HG02588 (cell line): ENCODE results near the gene IER3.

Experiments
- ATAC-seq: cut with Tn5 transposase; IDR thresholded peaks from one replicate; pipeline ENCODE4 v1.9.1; 2021; ENCODE audit warnings: mild to moderate bottlenecking, moderate library complexity; ENCODE audit not compliant: unreplicated experiment

The IER3 gene

GRCh38 chr6:30749554-30750378 is 5.4 kb upstream of the IER3 start:
- ATAC-seq: no peak

- ATAC-seq: no peak
Observed at GRCh38 chr6:30748851-30749540, 4.6 kb upstream of the IER3 start.

DNA sequence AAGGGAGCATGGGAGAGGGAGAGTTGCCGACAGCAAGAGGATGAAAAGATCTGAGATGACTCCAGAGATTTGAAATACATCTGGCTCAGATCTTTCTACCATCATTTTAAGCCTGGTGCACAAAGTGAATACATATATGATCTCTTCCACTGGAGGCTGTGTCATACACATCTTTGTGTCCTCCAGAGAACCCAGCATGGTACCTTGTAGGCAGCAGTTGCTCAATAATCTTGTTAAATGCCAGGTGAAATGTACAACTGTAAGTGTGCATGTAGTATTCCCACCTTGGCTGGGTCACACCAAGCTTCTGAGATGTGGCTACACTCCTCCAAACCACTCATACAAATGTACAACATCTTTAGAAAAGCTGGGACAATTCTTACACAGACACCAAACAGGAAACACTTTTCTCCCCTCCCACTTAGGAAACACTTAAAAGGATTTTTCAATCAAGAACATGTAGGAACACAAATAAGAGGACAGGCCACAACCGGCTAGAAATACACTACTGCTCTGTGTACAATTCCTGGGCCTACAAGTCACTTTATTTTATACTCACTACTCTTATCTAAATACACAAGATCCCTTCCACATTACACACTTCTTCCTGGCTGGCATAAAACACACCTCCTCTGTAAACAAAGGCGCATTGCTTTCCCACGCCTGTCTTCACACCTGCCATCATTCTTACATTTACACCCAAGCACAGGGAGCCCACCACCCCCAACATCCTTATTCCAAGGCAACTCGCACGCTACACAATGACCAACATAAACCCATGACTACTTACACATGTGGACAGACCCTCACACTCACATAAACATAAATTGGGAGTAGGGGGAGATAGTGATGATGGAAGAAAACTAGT is 3.8 kb upstream of the IER3 start:
- no peak for ATAC-seq

DNA sequence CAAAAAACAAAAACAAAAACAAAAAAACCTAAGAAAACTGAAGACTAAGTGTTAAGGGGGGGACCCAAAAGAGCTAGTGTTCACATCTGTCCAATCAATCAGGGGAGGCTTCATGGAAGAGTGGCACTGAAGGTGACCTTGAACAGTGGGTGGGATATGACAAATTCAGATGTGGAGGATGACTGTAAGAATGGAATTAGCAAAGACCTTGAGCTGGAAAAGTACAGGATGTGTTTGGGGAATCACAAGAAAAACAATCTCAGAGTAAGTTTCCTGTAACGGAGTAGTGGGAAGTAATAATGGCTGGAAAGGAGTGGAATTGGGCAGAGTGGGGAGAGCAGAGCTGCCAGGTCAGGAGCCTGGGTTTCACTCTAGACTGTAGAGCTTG is 2.9 kb upstream of the IER3 start:
- no peak for ATAC-seq

- ATAC-seq: no peak
Observed at GRCh38 chr6:30743099-30744053, 971 bp downstream of the IER3 start.

DNA sequence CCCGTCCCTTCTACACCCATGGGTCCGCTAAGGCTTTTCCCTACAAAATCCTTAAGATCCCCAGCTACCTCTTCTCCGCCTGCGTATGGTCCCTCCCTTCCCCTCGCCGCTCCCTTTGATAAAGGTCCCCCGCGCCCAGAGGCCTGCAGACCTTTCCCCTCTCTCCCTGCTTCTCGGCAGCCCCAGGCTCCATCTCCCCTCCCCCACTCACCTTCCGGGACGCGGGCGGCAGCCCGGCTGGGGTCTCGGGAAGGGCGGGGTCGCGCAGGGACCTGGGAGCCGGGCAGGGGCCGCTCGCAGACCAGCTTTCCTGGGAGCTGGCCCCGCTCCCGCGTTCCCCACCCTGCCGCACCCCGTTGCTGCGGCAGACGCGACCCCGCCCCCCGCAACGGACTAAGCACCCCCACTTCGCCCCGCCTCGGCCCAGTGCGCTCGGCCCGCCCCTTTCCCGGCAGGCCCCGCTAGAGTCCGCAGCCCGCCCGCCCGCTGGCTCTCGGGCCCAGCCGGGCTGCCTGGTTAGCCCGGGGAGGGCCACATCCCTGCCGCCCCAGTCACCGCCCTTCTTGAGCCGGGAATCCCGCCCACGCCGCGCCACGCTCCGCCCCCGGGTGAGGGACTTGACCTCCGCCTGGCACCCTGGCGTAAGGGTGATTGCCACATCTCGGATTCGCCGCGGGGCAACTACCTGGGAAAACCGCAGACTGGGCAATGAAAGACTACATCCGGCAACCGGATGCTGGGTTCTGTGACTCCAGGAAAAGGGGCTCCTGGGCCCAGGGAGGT is 1.8 kb downstream of the IER3 start, which contains the start of gene FLOT1:
TSS of gene FLOT1 (minus strand) at position 372 of the 783 bp plus-strand sequence. CDS start 498 bp downstream, outside the sequence.
- peak; percentile 80 for ATAC-seq

DNA sequence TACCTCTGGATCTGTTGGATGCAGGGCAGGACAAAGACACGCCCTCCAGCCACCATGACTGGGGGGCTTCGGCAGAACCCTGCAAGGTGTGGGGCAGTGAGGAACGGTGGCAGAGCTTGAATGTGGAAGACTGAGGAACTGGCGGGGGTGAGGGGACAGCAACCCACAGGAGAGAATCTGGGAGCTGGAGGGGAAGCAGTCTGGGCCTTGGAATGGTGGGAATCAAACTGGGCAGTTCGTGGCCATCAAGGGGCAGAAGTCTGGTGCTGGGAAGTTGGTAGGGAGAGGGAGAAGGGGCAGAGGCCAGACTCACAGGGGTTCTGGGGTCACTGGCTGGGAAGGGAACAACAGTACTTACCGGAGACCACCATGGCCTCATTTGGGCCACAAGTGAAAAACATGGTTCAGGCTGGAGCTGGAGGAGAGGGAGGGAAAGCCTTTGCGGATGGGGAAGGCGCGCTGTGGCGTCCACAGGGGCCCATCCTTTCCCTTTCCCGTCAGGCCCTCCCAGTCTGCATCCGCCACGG is 2.5 kb downstream of the IER3 start:
- ATAC-seq: no peak

DNA sequence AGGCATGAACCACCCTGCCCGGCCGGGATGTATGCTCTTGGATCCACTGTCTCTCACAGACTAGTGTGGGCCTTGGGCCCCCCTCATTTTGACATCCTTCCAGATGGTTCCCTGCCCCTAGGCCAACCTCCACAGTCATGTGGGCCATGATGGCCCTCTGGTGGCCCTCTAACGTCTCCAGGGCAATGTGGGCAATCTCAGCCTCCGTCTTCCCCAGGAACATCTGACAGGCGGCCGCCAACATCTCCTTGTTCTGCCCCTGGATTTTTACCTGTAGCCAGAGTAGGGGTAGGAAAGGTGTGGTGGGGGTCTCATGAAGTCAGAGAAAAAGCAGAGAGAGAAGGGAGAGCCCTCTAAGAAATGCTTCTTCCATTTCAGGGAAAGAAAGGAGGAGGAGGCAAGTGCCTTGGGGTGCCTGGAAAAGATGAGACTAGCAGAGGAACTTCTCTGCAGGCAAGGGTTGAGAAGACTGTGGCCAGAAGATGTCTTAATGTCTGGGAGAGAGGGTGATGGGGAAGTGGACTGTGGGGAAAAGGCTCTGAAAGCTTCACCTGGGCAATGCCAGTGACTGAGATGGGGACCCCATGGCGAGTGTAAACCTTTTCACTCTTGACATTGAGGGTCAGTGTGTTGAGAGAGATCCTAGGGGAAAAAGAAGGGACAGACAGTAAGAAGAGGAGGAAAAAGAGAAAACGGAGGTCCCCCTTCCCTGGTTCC is 3.1 kb downstream of the IER3 start:
- ATAC-seq: no peak

DNA sequence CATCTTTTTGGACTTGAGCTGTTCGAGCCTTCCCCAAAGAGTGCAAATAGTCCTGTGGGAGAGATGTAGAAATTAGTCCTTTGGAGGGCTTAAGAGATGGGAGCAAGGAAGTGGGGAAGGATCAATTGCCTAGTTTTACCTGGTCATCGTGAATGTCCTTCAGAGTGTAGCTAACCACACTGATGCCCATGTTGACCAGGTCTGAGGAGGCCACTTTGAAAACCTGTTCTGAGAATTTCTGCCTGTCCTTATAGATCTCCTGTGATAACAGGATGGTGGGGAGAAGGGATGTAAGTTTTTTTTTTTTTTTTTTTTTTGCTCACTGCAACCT is 3.8 kb downstream of the IER3 start:
- no peak for ATAC-seq

- no peak for ATAC-seq
Observed at GRCh38 chr6:30738532-30738931, 5.8 kb downstream of the IER3 start.

DNA sequence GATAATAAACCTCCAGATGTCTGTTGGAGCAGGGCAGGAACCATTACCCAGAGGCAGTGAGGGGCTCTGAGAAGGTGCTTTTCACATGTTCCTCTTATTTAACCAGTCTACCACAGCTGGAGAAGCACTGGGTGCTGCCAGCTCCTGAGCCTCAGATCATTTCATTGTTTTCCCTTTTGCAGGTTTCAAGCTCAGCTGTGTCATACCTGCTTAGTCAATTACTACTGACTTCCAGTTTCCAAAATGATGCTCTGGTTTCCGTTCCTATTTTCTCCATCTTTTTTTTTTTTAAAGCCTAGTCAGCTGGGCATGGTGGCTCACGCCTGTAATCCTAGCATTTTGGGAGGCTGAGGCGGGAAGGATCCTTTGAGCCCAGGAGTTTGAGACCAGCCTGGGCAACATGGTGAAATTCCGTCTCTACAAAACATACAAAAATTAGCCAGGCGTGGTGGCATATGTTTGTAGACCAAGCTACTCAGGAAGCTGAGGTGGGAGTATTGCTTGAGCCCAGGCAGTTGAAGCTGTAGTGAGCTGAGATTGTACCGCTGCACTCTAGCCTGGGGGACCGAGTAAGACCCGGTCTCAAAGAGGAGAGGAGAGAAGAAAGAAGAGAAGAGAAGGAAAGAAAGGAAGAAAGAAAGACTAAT is 8.6 kb downstream of the IER3 start:
- no peak for ATAC-seq

GRCh38 chr6:30732237-30732943 is 12.0 kb downstream of the IER3 start:
- ATAC-seq: no peak

DNA sequence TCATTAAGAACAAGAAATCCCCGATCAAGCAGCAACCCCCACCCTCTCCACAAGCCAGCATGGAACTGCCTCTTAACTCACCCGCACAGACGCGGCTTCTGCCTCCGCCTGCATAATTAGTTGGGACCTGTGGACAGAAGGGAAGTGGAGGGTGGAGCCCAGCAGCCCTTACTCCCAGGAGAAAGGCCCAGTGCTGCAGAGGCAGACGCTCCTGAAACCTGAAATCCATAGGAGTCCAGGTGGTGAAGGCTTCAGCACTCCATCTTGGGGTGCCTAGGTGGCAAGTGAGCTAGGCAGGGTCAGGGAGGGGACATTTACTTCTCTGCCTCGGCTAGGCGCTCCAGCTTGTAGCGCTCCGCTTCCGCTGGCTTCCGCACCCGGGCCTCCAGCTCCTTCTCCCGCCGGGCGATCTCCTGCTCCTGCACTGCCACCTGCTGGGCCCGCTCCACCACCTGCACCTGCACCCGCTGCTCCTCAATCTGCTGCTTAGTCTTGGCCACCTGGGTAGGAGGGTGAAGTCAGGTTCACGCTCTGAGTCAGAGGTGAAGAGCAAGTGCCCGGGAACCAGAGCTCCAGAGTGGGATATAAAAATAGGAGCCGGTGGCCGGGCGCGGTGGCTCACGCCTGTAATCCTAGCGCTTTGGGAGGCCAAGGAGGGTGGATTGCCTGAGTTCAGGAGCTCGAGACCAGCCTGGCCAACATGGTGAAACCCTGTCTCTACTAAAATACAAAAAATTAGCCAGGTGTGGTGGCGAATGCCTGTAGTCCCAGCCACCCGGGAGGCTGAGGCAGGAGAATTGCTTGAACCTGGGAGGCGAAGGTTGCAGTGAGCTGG is 13.5 kb downstream of the IER3 start:
- peak; percentile 58 for ATAC-seq

- ATAC-seq: no peak
Observed at GRCh38 chr6:30727920-30728553, 16.3 kb downstream of the IER3 start.

DNA sequence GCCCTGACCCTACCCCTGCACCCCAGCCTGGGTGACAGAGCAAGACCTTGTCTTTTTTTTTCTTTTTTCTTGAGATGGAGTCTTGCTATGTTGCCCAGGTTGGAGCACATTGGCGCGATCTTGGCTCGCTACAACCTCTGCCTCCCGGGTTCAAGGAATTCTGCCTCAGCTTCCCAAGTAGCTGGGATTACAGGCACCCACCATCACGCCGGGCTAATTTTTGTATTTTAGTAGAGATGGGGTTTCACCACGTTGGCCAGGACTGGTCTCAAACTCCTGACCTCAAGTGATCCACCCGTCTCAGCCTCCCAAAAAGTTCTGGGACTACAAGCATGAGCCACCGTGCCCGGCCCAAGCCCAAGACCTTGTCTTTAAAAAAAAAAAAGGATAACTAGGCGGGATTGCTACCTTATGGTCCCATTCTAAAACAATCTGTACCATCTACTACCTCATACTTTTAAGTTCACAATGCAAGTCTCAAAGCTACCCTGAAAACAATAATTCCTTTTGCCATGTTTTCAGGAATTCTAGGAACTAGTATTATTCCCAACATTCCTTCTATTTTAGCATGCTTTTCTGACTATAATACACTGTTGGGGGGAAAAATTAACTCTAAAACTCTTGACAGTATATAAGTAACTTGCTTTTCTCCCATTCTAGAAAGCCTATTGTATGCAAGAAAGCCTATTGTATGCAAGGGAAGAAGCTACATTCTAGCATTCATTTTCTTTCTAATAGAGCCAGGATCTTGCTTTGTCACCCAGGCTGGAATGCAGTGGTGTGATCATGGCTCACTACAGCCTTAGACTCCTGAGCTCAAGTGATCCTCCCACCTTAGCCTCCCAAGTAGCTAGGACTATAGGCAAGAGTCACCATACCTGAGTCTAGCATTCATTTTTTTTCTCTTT is 17.6 kb downstream of the IER3 start:
- ATAC-seq: no peak
